ENCODE results near the gene NUDCD3. TPM values are rescaled to one million over a fixed set of nuclear protein-coding genes. Genes with fewer than 3 reads are reported as not detected.

Gene NUDCD3
- total RNA-seq, 1 donor from 2014 or later: 43.5 TPM

DNA sequence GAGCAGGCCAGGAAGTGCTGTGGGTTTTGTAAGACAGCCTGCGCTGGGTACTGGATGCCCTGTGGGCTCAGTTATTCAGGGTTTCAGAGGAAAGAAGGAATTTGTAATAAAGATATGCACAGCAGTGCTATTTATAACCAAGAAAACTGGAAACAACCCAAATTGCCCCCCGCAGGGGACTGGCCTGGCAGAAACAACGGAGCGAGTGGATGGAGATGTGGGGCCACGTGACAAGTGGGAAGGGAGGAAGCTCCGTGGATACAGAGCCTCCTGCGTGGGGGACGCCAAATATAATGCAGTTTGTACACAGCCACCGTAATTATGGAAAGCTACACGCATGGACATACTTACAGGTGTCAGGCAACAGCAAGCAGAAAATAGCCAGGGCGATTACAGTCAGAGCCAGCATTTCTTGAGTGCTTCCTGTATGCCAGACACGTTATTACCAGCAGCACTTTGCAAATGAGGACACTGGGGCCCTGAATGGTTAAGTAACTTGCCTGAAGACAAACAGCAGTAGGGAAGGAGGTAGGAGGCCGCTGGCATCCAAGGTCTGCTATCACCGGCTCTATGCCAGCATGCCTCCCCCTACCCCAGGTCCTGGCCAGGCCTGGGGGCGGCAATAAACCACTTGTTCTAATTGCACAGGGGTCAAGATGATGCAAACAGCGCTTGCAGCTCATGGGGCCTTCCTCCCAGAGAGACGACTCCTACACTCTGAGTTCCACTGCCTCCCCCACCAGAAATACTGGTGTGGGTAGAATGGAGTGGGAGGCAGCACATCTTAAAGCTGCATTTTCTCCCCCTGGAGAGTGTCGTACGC lies 156.3 kb downstream of the NUDCD3 start:
- no peak overlapping the region for H3K4me3 ChIP-seq (ENCODE audit: low read depth, low read length)
- TF ChIP-seq CTCF (conservative IDR thresholded peaks at IDR 0.05; ENCODE audit: low read depth, low read length): no peak
- no peak for DNase-seq (ENCODE audit: low read depth)

- H3K4me3 ChIP-seq (ENCODE audit: low read depth, low read length): no peak overlapping the region
- no peak for TF ChIP-seq CTCF (conservative IDR thresholded peaks at IDR 0.05; ENCODE audit: low read depth, low read length)
- no peak for DNase-seq (ENCODE audit: low read depth)
Measured at GRCh38 chr7:44331682-44332081, 158.8 kb downstream of the NUDCD3 start.

DNA sequence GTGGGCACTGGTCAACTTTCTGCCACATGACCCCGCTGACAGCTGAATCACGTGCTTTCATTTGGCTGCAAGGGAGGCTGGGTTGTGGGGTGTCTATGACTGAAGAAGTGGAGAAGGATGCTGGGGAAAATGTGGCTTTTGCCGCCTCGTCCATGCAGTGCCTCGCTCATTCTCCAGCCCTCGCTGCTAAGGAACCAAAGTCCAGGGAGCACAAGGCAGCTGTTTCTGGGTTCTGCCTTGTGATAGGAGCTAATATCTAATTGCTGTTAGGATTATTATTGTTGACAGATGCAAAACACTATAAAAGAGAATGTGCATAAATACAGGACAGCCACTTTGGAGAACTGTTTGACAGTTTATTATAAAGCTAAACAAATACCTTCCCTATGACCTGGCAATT lies 160.1 kb downstream of the NUDCD3 start:
- H3K4me3 ChIP-seq (ENCODE audit: low read depth, low read length): no peak overlapping the region
- no peak for DNase-seq (ENCODE audit: low read depth)
- no peak for TF ChIP-seq CTCF (conservative IDR thresholded peaks at IDR 0.05; ENCODE audit: low read depth, low read length)

- no peak for TF ChIP-seq CTCF (conservative IDR thresholded peaks at IDR 0.05; ENCODE audit: low read depth, low read length)
- H3K4me3 ChIP-seq (ENCODE audit: low read depth, low read length): no peak overlapping the region
- DNase-seq (ENCODE audit: low read depth): no peak
Measured at GRCh38 chr7:44329888-44330287, 160.6 kb downstream of the NUDCD3 start.

Other genes starting within 250 kb of the NUDCD3 start
- gene CAMK2B, start 165.1 kb downstream of the NUDCD3 start, total RNA-seq: not detected in 2 replicates
- 0.23 and 0.94 TPM in 2 replicates for gene NPC1L1, start 50.7 kb upstream of the NUDCD3 start, total RNA-seq
- 53.2 and 106 TPM in 2 replicates for gene DDX56, start 83.2 kb upstream of the NUDCD3 start, total RNA-seq
- 114 and 167 TPM in 2 replicates for gene TMED4, start 91.6 kb upstream of the NUDCD3 start, total RNA-seq
- 62.0 and 93.0 TPM in 2 replicates for gene OGDH, start 116.0 kb upstream of the NUDCD3 start, total RNA-seq